ENCODE data around the gene SLC51A.

DNA sequence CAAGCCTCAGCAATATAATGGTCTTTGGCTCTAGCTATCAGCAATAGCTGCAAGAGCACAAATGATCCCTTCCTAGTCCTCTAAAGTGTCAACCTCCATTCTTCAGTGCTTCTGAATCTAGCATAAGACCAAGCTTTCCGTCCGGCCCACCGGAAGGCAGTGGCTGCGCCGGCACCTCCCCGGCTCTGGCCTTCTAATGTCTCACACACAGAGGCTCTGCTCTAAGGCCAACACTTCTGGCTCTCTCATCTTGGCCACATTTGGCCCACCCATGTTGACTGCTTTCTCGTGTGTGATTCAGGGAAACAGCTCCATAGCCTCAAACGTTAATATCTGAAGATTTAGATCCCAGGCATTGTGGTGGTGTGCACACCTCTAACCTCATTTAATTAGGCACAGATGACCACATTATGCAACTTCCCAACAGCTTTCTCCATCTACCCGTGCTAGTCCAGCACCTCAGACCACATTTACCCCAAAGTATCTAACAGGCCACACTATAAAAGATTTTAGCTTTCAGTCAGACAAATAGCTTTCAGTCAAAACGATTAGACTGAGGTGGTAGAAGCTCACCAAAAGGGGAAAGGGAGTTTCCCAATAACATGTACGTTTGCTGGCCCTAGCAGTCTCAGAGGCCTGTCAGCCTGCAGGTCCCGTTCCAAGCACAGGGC lies 19.3 kb downstream of the SLC51A start:
- no peak for TF ChIP-seq EZH2 (IDR thresholded peaks at IDR 0.05; ENCODE audit: borderline replicate concordance, low read length)
- TF ChIP-seq, protein P1, sequence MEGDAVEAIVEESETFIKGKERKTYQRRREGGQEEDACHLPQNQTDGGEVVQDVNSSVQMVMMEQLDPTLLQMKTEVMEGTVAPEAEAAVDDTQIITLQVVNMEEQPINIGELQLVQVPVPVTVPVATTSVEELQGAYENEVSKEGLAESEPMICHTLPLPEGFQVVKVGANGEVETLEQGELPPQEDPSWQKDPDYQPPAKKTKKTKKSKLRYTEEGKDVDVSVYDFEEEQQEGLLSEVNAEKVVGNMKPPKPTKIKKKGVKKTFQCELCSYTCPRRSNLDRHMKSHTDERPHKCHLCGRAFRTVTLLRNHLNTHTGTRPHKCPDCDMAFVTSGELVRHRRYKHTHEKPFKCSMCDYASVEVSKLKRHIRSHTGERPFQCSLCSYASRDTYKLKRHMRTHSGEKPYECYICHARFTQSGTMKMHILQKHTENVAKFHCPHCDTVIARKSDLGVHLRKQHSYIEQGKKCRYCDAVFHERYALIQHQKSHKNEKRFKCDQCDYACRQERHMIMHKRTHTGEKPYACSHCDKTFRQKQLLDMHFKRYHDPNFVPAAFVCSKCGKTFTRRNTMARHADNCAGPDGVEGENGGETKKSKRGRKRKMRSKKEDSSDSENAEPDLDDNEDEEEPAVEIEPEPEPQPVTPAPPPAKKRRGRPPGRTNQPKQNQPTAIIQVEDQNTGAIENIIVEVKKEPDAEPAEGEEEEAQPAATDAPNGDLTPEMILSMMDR (conservative IDR thresholded peaks at IDR 0.05 in 1 of 2, IDR thresholded peaks at IDR 0.05 in 1 of 2; ENCODE audit: extremely low read depth in 1 of 2, insufficient read depth in 1 of 2, low read depth in 1 of 2, low read length in 2 of 2): no peak

Data from mammary epithelial cell (primary cell).